Esophagus muscularis mucosa (tissue), 4 donors: ENCODE measurements around the gene LUC7L. TPM values are rescaled to one million over a fixed set of nuclear protein-coding genes. Genes with fewer than 3 reads are reported as not detected.
"Not testable (repeated sequence)": the region's sequence is repeated elsewhere in the genome, so short reads cannot be mapped to it uniquely, and the experiment has no call there.

Source experiments
- DNase-seq: peaks from one replicate; pipeline ENCODE4 v3.0.0-alpha.2; 2017; ENCODE audit errors: extremely low spot score
- H3K27ac ChIP-seq, 4 donors: fragments of 200-600 bp; sonication (generic); replicated peaks in 1 of 4; 1 replicate in 3 of 4; 2 replicates in 1 of 4; pipeline ENCODE4 v1.5.1; 2016 to 2019; ENCODE audit warnings: mild to moderate bottlenecking in 1 of 4
- H3K27me3 ChIP-seq, 4 donors: fragments of 200-600 bp; sonication (generic); one replicate each; pipeline versions ENCODE4 v1.5.1 to v1.6.0; 2016 to 2019
- H3K36me3 ChIP-seq, 4 donors: fragments of 200-600 bp; sonication (generic); one replicate each; pipeline ENCODE4 v1.5.1; 2016 to 2019
- H3K4me1 ChIP-seq, 4 donors: fragments of 200-600 bp; sonication (generic); one replicate each; pipeline ENCODE4 v1.5.1; 2016 to 2019
- H3K4me3 ChIP-seq, 4 donors: fragments of 200-600 bp; sonication (generic); 1 replicate in 2 of 4; 2 replicates in 2 of 4; pipeline ENCODE4 v1.5.1; 2016 to 2019; ENCODE audit warnings: mild to moderate bottlenecking in 4 of 4, moderate library complexity in 1 of 4
- H3K9me3 ChIP-seq, 4 donors: fragments of 200-600 bp; sonication (generic); 1 replicate in 3 of 4; 2 replicates in 1 of 4; pipeline ENCODE4 v1.5.1; 2016 to 2019
- CTCF ChIP-seq, 3 experiments: fragments of 200-600 bp in 2 of 3; fragments of 450-650 bp in 1 of 3; sonication (generic) in 2 of 3; IDR thresholded peaks; one replicate each; pipeline ENCODE4 v1.5.1; 2017 to 2019; ENCODE audit warnings: antibody characterized with exemption in 3 of 3, mild to moderate bottlenecking in 2 of 3, moderate library complexity in 1 of 3
- EP300 ChIP-seq: sonication (generic); formaldehyde crosslinking; IDR thresholded peaks from one replicate; pipeline ENCODE4 v1.6.1; 2017; ENCODE audit warnings: antibody characterized with exemption
- POLR2A ChIP-seq: fragments of 450-650 bp; IDR thresholded peaks from one replicate; pipeline ENCODE4 v1.6.1; 2017; ENCODE audit warnings: antibody characterized with exemption, moderate library complexity, mild to moderate bottlenecking, low read depth
- POLR2AphosphoS5 ChIP-seq, 2 donors: sonication (generic); formaldehyde crosslinking; IDR thresholded peaks; one replicate each; pipeline ENCODE4 v1.6.1; 2017; ENCODE audit warnings: antibody characterized with exemption in 2 of 2
- WGBS: methylation state at CpG from one replicate; pipeline ENCODE4 v1.1.5; 2018; 5-methylcytosine and 5-hydroxymethylcytosine counted together
- intact Hi-C: fragments of 100-400 bp; cut with DNase I; formaldehyde crosslinking; loops from one replicate; pipeline ENCODE4 v1.15.1; 2023
- total RNA-seq, 4 donors: library from RNA; depleted of rRNA; stranded (reverse); fragments of >200 nt; gene quantifications; one replicate each; pipeline versions ENCODE4 v1.1.0 to v1.2.1, GENCODE V29; 2016

LUC7L gene
- total RNA-seq, 4 donors from 2014 or later = 34.8 to 60.6 (median 50.2) TPM

- Histone ChIP-seq H3K4me1 (peaks cover 0 to 7% (median 2%) of the 10 kb centered on the region in 4 donors), H3K27me3 (no peaks in the 10 kb centered on the region), H3K4me3 (no peak overlapping the region), H3K27ac (no peak overlapping the region), H3K36me3 (peaks cover 36 to 100% (median 99%) of the 10 kb centered on the region in 4 donors), H3K9me3 (no peaks in the 10 kb centered on the region)
- WGBS = 93% methylated on average over 3 of the region's 3 CpGs
- intact Hi-C loops = no loop called here
- TF ChIP-seq CTCF (IDR thresholded peaks at IDR 0.05) = no peak
- no peak for TF ChIP-seq POLR2A
- TF ChIP-seq POLR2AphosphoS5 (IDR thresholded peaks at IDR 0.05) = no peak
- DNase-seq = no peak
These were observed 16.2 kb downstream of the LUC7L start for GRCh38 chr16:212999-213398.

GRCh38 chr16:211631-212180 is 17.5 kb downstream of the LUC7L start:
- DNase-seq, H3K27me3 ChIP-seq, H3K4me1 ChIP-seq, intact Hi-C loops, H3K27ac ChIP-seq, H3K4me3 ChIP-seq, H3K9me3 ChIP-seq: not testable (repeated sequence)
- WGBS = 91% methylated on average over 14 of the region's 14 CpGs
- peaks cover 36 to 100% (median 98%) of the 10 kb centered on the region in 4 donors for H3K36me3 ChIP-seq

- WGBS = 79% methylated on average over 4 of the region's 4 CpGs
- H3K4me1 ChIP-seq, H3K4me3 ChIP-seq, intact Hi-C loops, DNase-seq, H3K27me3 ChIP-seq, H3K9me3 ChIP-seq, H3K27ac ChIP-seq: not testable (repeated sequence)
- H3K36me3 ChIP-seq = peaks cover 51 to 100% (median 97%) of the 10 kb centered on the region in 4 donors
These were observed 19.9 kb downstream of the LUC7L start for GRCh38 chr16:209359-209758.

GRCh38 chr16:204046-204445 is 25.2 kb downstream of the LUC7L start:
- H3K4me3 ChIP-seq, H3K9me3 ChIP-seq, H3K4me1 ChIP-seq, H3K27ac ChIP-seq, H3K27me3 ChIP-seq, DNase-seq, intact Hi-C loops: not testable (repeated sequence)
- H3K36me3 ChIP-seq = peaks cover 70 to 98% (median 90%) of the 10 kb centered on the region in 4 donors
- 86% methylated on average over 9 of the region's 9 CpGs for WGBS

GRCh38 chr16:203246-203645 is 26.0 kb downstream of the LUC7L start:
- Histone ChIP-seq H3K4me1 (no peaks in the 10 kb centered on the region), H3K27me3 (no peaks in the 10 kb centered on the region), H3K4me3 (no peak overlapping the region), H3K36me3 (peaks cover 78 to 98% (median 91%) of the 10 kb centered on the region in 4 donors), H3K9me3 (no peaks in the 10 kb centered on the region), H3K27ac (no peak overlapping the region)
- no peak for DNase-seq
- WGBS = 94% methylated on average over 4 of the region's 4 CpGs
- intact Hi-C loops = no loop called here
- no peak for TF ChIP-seq POLR2AphosphoS5 (IDR thresholded peaks at IDR 0.05)
- no peak for TF ChIP-seq CTCF (IDR thresholded peaks at IDR 0.05)
- TF ChIP-seq EP300 = no peak
- TF ChIP-seq POLR2A = no peak

GRCh38 chr16:200388-200787 is 28.9 kb downstream of the LUC7L start:
- TF ChIP-seq EP300 (no peak), POLR2A (no peak), POLR2AphosphoS5 (IDR thresholded peaks at IDR 0.05) (no peak), CTCF (IDR thresholded peaks at IDR 0.05) (no peak)
- WGBS = 92% methylated on average over 5 of the region's 5 CpGs
- no peaks in the 10 kb centered on the region for H3K27me3 ChIP-seq
- H3K4me3 ChIP-seq = no peak overlapping the region
- intact Hi-C loops = no loop called here
- H3K4me1 ChIP-seq = no peaks in the 10 kb centered on the region
- H3K36me3 ChIP-seq = peaks cover 80 to 98% (median 93%) of the 10 kb centered on the region in 4 donors
- no peaks in the 10 kb centered on the region for H3K9me3 ChIP-seq
- DNase-seq = no peak
- no peak overlapping the region for H3K27ac ChIP-seq
